ENCODE measurements around the gene ENDOD1. TPM values are rescaled to one million over a fixed set of nuclear protein-coding genes. Genes with fewer than 3 reads are reported as not detected.

Gene ENDOD1
- total and polyA plus RNA-seq, 9 donors, result 18.9 to 60.8 (median 34.3) TPM

DNA sequence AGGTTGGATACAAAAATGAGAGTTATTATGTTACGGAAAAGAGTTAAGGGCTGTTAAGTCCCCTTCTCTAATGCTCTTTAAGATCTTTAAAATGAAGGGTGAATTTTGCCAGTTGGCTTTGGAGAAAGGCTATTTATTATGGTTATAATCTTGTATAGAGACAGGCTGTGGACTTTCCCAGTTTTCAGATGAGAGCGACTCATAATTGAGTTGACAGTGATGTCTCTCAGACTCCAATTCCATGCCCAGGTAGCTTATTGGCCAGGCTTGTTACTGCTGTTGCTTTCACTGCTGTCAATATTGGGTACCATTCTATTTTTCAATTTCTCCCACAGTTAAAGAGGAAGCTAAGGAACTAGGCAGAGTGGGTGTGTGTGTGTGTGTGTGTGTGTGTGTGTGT is 13.1 kb downstream of the ENDOD1 start:
- DNase-seq, result no peak
- no peaks in the 10 kb centered on the region for H3K36me3 ChIP-seq
- H3K27ac ChIP-seq, result no peak overlapping the region
- TF ChIP-seq POLR2A (IDR thresholded peaks at IDR 0.05) (no peak), EP300 (IDR thresholded peaks at IDR 0.05) (no peak)
- TF ChIP-seq, protein P1, sequence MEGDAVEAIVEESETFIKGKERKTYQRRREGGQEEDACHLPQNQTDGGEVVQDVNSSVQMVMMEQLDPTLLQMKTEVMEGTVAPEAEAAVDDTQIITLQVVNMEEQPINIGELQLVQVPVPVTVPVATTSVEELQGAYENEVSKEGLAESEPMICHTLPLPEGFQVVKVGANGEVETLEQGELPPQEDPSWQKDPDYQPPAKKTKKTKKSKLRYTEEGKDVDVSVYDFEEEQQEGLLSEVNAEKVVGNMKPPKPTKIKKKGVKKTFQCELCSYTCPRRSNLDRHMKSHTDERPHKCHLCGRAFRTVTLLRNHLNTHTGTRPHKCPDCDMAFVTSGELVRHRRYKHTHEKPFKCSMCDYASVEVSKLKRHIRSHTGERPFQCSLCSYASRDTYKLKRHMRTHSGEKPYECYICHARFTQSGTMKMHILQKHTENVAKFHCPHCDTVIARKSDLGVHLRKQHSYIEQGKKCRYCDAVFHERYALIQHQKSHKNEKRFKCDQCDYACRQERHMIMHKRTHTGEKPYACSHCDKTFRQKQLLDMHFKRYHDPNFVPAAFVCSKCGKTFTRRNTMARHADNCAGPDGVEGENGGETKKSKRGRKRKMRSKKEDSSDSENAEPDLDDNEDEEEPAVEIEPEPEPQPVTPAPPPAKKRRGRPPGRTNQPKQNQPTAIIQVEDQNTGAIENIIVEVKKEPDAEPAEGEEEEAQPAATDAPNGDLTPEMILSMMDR (IDR thresholded peaks at IDR 0.05), result no peak
- no peak overlapping the region for H3K4me3 ChIP-seq
- 95 to 97% (median 96%) methylated on average over 2 of the region's 2 CpGs for WGBS, 3 donors
- intact Hi-C loops (cut with DNase I), result no loop called here
- peaks cover 3% of the 10 kb centered on the region for H3K4me1 ChIP-seq (ENCODE audit: insufficient read depth)
- no peaks in the 10 kb centered on the region for H3K9me3 ChIP-seq
- no peaks in the 10 kb centered on the region for H3K27me3 ChIP-seq

DNA sequence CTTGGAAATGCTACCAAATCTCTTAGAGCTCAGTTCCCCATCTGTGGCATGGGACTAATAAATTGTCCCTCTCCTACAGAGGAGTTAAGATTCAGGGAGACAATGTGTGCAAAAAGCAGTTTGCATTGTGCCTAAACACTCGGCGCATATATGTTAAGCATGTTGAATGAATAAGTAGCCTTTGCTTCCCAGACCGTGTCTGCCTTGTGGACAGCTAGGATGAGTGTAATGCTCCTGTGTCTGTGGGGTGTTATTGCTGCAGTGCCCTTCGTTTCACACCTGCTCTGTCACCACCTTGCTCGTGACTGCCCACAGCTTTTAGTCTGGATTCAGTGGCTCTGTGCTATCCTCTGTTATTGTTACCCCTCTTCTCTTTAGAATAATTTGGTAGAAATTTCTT is 14.1 kb downstream of the ENDOD1 start:
- Histone ChIP-seq H3K36me3 (no peaks in the 10 kb centered on the region), H3K9me3 (no peaks in the 10 kb centered on the region), H3K27me3 (no peaks in the 10 kb centered on the region), H3K27ac (no peak overlapping the region), H3K4me3 (no peak overlapping the region), H3K4me1 (ENCODE audit: insufficient read depth) (peaks cover 3% of the 10 kb centered on the region)
- no peak for DNase-seq
- intact Hi-C loops (cut with DNase I), result no loop called here
- TF ChIP-seq POLR2A (IDR thresholded peaks at IDR 0.05), result no peak
- TF ChIP-seq EP300 (IDR thresholded peaks at IDR 0.05), result no peak
- TF ChIP-seq, protein P1 (IDR thresholded peaks at IDR 0.05), result no peak
- WGBS, 3 donors, result 87 to 90% (median 88%) methylated on average over 5 of the region's 5 CpGs

DNA sequence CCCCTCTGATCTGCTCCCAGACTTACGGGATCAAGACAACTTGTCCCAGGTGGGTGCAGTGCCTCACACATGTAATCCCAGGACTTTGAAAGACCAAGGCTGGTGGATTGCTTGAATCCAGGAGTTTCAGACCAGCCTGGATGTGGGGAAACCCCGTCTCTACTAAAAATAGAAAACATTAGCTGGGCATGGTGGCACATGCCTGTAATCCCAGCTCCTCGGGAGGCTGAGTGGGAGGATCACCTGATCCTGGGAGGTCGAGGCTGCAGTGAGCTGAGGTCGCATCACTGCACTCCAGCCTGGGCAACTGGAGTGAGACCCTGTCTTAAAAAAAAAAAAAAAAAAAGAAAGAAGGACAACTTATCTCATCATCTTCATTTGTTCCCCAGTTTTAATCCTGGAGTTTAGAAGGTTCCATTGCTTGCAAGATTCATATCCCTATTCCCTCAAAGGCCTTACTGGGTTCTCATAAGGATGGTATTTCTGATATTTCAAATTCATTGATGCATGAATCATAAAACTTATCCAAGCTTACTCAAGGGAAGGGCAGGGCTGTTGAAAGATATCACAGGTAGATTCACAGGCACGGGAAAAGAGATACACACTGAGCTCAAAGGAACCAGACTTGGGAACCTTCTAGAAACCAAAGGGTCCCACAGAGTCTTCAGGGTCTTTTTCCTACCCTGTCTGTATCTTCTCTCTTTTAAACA is 14.6 kb downstream of the ENDOD1 start:
- H3K27me3 ChIP-seq, result no peaks in the 10 kb centered on the region
- TF ChIP-seq EP300 (IDR thresholded peaks at IDR 0.05), result no peak
- TF ChIP-seq POLR2A (IDR thresholded peaks at IDR 0.05), result no peak
- TF ChIP-seq, protein P1 (IDR thresholded peaks at IDR 0.05), result no peak
- no peak overlapping the region for H3K4me3 ChIP-seq
- no peak overlapping the region for H3K27ac ChIP-seq
- intact Hi-C loops (cut with DNase I), result no loop called here
- no peaks in the 10 kb centered on the region for H3K36me3 ChIP-seq
- H3K9me3 ChIP-seq, result no peaks in the 10 kb centered on the region
- 77 to 88% (median 85%) methylated on average over 6 of the region's 6 CpGs for WGBS, 3 donors
- H3K4me1 ChIP-seq (ENCODE audit: insufficient read depth), result peaks cover 3% of the 10 kb centered on the region
- DNase-seq, result no peak

DNA sequence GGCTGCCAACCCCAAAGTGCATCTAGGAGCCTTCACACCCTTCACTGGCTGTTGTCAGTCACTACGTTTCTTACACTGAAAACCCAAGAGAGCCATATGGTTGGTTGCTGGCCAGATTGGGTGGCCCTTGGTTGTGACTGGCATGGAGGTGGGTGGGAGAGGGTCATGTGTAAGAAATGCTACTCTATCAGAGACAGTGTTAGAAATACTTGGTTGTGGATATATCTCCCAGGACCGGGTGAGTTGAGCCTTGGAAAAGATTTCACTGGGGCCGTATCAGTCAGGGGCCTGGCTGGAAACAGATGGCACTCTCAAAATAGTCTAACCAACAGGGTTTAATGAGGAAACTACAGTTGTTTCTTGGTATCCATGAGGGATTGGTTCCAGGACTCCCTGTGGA is 15.2 kb downstream of the ENDOD1 start:
- DNase-seq, result no peak
- Histone ChIP-seq H3K27me3 (no peaks in the 10 kb centered on the region), H3K4me3 (no peak overlapping the region), H3K27ac (no peak overlapping the region), H3K9me3 (no peaks in the 10 kb centered on the region), H3K36me3 (no peaks in the 10 kb centered on the region), H3K4me1 (ENCODE audit: insufficient read depth) (peaks cover 3% of the 10 kb centered on the region)
- WGBS, 3 donors, result 84 to 92% (median 86%) methylated on average over 3 of the region's 3 CpGs
- intact Hi-C loops (cut with DNase I), result no loop called here
- TF ChIP-seq POLR2A (IDR thresholded peaks at IDR 0.05) (no peak), EP300 (IDR thresholded peaks at IDR 0.05) (no peak)
- TF ChIP-seq, protein P1 (IDR thresholded peaks at IDR 0.05), result no peak
